Hepatocyte (in vitro differentiated cells): ENCODE data around the gene SLAMF1. TPM values are rescaled to one million over a fixed set of nuclear protein-coding genes. Genes with fewer than 3 reads are reported as not detected.

Source experiments
- DNase-seq: peaks from one replicate; pipeline ENCODE4 v3.0.0-alpha.2; 2016; ENCODE audit warnings: low spot score
- H2AFZ ChIP-seq: fragments of 200-600 bp; sonication (generic); 2 replicates; pipeline ENCODE4 v1.6.0; 2016; ENCODE audit warnings: antibody characterized with exemption, mild to moderate bottlenecking
- H3K27ac ChIP-seq: fragments of 200-600 bp; sonication (generic); 2 replicates; pipeline ENCODE4 v1.5.1; 2016; ENCODE audit warnings: mild to moderate bottlenecking
- H3K27me3 ChIP-seq: fragments of 200-600 bp; sonication (generic); 2 replicates; pipeline ENCODE4 v1.6.1; 2016
- H3K36me3 ChIP-seq: fragments of 200-600 bp; sonication (generic); replicated peaks from 2 replicates; pipeline ENCODE4 v1.5.1; 2016; ENCODE audit warnings: low read depth; ENCODE audit not compliant: insufficient read depth
- H3K4me1 ChIP-seq: fragments of 200-600 bp; sonication (generic); 2 replicates; pipeline ENCODE4 v1.5.1; 2016; ENCODE audit warnings: mild to moderate bottlenecking, moderate library complexity; ENCODE audit not compliant: insufficient read depth
- H3K4me2 ChIP-seq: fragments of 200-600 bp; sonication (generic); 2 replicates; pipeline ENCODE4 v1.6.0; 2016
- H3K4me3 ChIP-seq: fragments of 200-600 bp; sonication (generic); 2 replicates; pipeline ENCODE4 v1.5.1; 2016; ENCODE audit warnings: mild to moderate bottlenecking
- H3K79me2 ChIP-seq: fragments of 200-600 bp; sonication (generic); 2 replicates; pipeline ENCODE4 v1.6.0; 2017; ENCODE audit warnings: mild to moderate bottlenecking
- H3K9me2 ChIP-seq: fragments of 200-600 bp; sonication (generic); replicated peaks from 2 replicates; pipeline ENCODE4 v1.6.0; 2017; ENCODE audit warnings: mild to moderate bottlenecking; ENCODE audit not compliant: insufficient read depth
- H3K9me3 ChIP-seq: fragments of 200-600 bp; sonication (generic); 2 replicates; pipeline ENCODE4 v1.5.1; 2016; ENCODE audit warnings: low read depth, mild to moderate bottlenecking
- H4K20me1 ChIP-seq: fragments of 200-600 bp; sonication (generic); 2 replicates; pipeline ENCODE4 v1.6.0; 2016; ENCODE audit warnings: mild to moderate bottlenecking; ENCODE audit not compliant: insufficient read depth, poor library complexity, severe bottlenecking
- EZH2 ChIP-seq: fragments of 200-600 bp; sonication (generic); IDR thresholded peaks from 2 replicates; pipeline ENCODE4 v1.6.1; 2016; ENCODE audit warnings: antibody characterized with exemption, mild to moderate bottlenecking, borderline replicate concordance
- EZH2phosphoT487 ChIP-seq: fragments of 200-600 bp; sonication (generic); IDR thresholded peaks from one replicate; pipeline ENCODE4 v1.6.1; 2018; ENCODE audit warnings: antibody characterized with exemption, mild to moderate bottlenecking, low read depth, moderate library complexity; ENCODE audit not compliant: unreplicated experiment, severe bottlenecking
- WGBS: methylation state at CpG from one replicate; pipeline ENCODE4 v1.1.6; 2016; ENCODE audit warnings: low lambda C conversion rate; ENCODE audit errors: missing lambda C conversion rate; 5-methylcytosine and 5-hydroxymethylcytosine counted together
- polyA plus RNA-seq: library from polyadenylated mRNA; unstranded; fragments of >200 nt; fragmentation: Nextera tagmentation; extraction: Ambion mirVana; gene quantifications from 2 replicates; pipeline ENCODE4 v1.2.1, GENCODE V29; 2016
- total RNA-seq: library from RNA; depleted of rRNA; stranded (reverse); fragments of >200 nt; gene quantifications from 2 replicates; pipeline ENCODE4 v1.2.3, GENCODE V29; 2014
- TF ChIP-seq, protein P1 (sequence below): fragments of 200-600 bp; sonication (generic); IDR thresholded peaks from 2 replicates; pipeline ENCODE4 v1.5.1; 2016; ENCODE audit warnings: antibody characterized with exemption, mild to moderate bottlenecking; ENCODE audit not compliant: poor library complexity

SLAMF1 gene
- total and polyA plus RNA-seq, 2 experiments from 2014 or later: 1.2 to 2.1 TPM

DNA sequence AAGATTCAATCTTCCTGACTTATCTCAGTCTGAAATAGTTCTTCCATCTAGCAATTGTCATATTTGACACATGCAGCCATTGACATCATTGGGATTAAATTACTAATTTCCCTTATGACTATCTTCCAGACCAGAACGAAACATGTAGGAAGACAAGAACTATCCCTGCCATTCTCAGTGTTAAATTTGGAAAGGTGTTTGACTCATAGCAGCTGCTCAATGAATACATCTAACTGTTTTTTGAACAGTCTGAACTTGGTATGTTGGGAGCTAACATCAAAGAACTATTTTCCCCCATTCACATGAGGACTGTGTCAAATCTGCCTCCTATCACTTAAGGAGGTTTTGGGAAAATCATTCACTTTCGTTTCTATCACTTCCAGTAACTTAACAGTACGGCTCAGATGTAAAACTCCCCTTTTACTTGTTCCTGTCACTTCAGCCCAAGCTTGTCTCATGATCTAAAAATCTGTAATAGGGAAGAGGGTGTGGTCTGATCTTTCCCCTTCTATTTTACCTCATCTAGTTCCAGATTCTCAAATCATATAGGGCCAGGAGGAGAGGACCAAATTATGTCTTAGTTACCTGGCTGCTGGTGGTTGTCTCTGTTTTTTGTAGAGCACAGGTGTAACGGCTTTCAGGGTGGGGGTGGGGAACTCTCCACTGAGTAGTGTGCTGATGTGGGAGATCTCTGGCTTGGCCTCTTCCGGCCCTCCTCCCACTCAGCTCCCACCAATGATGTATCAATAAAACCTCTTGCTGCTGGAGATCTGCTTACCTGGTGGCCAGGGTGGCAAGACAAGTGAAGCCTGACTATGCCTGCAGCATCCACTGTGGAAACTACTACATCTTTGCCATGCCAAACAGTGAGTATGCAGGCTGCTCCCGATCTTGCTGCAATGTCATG, 26.2 kb upstream of the SLAMF1 start:
- Histone ChIP-seq H3K36me3 (no peaks in the 10 kb centered on the region), H3K4me1 (no peaks in the 10 kb centered on the region), H3K27me3 (no peaks in the 10 kb centered on the region), H2AFZ (no peak overlapping the region), H3K4me2 (no peak overlapping the region), H3K4me3 (no peak overlapping the region), H3K9me3 (no peaks in the 10 kb centered on the region), H3K79me2 (no peaks in the 10 kb centered on the region), H3K27ac (no peak overlapping the region), H4K20me1 (no peaks in the 10 kb centered on the region), H3K9me2 (no peaks in the 10 kb centered on the region)
- DNase-seq: no peak
- 66% methylated on average over 6 of the region's 6 CpGs for WGBS
- TF ChIP-seq EZH2 (no peak), EZH2phosphoT487 (no peak)
- TF ChIP-seq, protein P1, sequence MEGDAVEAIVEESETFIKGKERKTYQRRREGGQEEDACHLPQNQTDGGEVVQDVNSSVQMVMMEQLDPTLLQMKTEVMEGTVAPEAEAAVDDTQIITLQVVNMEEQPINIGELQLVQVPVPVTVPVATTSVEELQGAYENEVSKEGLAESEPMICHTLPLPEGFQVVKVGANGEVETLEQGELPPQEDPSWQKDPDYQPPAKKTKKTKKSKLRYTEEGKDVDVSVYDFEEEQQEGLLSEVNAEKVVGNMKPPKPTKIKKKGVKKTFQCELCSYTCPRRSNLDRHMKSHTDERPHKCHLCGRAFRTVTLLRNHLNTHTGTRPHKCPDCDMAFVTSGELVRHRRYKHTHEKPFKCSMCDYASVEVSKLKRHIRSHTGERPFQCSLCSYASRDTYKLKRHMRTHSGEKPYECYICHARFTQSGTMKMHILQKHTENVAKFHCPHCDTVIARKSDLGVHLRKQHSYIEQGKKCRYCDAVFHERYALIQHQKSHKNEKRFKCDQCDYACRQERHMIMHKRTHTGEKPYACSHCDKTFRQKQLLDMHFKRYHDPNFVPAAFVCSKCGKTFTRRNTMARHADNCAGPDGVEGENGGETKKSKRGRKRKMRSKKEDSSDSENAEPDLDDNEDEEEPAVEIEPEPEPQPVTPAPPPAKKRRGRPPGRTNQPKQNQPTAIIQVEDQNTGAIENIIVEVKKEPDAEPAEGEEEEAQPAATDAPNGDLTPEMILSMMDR: no peak

DNA sequence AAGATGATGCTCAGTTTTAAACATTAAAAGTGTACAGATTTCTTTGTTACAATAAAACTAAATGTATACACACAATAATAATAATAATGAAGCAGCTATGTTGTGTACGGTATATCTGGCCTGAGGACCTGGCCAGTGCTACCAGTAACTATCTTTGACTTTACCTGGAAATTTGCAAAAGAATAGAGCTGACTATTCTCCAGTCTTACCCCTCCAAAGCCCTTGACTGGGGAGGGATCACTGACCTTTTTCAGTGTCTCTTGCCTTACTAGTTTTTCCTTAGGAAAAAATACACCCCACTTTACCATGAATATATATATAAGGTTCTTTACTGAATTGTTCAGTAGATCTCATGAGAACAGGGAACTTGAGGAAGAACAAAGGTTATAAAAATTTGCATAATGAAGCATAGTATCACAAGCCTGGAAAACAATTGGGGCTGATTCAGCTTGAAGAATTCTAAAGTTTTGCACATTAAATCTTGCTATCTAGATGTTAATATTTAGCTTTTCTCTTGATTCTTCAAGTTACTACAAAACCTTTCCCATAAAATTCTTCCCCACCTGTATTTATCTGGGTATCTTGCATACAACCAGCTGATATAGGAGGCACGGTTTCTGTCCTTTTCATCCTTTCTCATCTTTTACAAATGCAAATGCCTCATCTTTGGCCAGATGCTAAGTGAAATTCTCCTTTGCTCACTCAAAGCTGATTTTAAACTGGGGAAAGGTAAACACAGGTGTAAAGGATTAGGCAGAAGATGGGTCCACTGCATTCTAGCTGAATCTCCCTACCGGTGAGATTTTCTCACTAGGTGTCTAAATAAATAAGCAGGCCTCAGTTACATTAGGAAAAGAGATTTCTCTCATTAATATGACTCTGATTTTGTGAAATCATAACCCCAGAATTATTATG, 25.0 kb upstream of the SLAMF1 start:
- Histone ChIP-seq H3K9me2 (no peaks in the 10 kb centered on the region), H2AFZ (no peak overlapping the region), H3K36me3 (no peaks in the 10 kb centered on the region), H3K4me2 (no peak overlapping the region), H3K79me2 (no peaks in the 10 kb centered on the region), H3K27me3 (no peaks in the 10 kb centered on the region), H3K9me3 (no peaks in the 10 kb centered on the region), H4K20me1 (no peaks in the 10 kb centered on the region), H3K4me3 (no peak overlapping the region), H3K27ac (no peak overlapping the region), H3K4me1 (no peaks in the 10 kb centered on the region)
- TF ChIP-seq, protein P1: no peak
- TF ChIP-seq EZH2 (no peak), EZH2phosphoT487 (no peak)
- 35% methylated on average over 3 of the region's 3 CpGs for WGBS
- DNase-seq: no peak

DNA sequence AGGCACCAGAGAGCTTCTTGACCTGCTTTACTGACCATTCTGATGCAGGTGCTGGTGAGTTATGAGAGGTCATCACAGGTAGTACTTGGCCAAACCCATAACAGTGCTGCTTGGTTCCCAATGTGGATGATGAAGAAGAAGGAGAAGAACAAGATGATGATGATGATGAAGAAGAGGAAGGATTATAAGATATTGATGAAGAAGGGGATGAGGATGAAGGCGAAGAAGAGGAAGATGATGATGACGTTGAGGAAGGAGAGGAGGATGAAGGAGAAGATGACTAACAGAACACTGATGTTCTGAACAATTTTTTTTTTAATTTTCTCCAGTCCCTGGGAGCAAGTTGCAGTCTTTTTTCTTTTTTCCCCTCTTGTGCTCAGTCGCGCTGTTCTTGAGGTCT, 23.9 kb upstream of the SLAMF1 start:
- Histone ChIP-seq H3K4me1 (peaks cover 4% of the 10 kb centered on the region), H3K36me3 (no peaks in the 10 kb centered on the region), H4K20me1 (no peaks in the 10 kb centered on the region), H3K9me2 (no peaks in the 10 kb centered on the region), H3K4me3 (no peak overlapping the region), H3K79me2 (no peaks in the 10 kb centered on the region), H3K27me3 (no peaks in the 10 kb centered on the region), H2AFZ (no peak overlapping the region), H3K4me2 (no peak overlapping the region), H3K27ac (no peak overlapping the region), H3K9me3 (no peaks in the 10 kb centered on the region)
- TF ChIP-seq, protein P1: no peak
- TF ChIP-seq EZH2 (no peak), EZH2phosphoT487 (no peak)
- WGBS: 96% methylated on average over 4 of the region's 4 CpGs
- DNase-seq: no peak
